Hematopoietic multipotent progenitor cell treated with erythropoietin and hydrocortisone succinate and interleukin-3 and kit ligand, for 17 days (in vitro differentiated cells): ENCODE measurements around the gene GALNT2.
A peak's percentile ranks its signal among the peaks of the same experiment; 100 is the strongest.

ENCODE experiments used
- DNase-seq: peaks from one replicate; pipeline ENCODE4 v3.0.0-alpha.2; 2015; ENCODE audit warnings: low spot score

Gene GALNT2

GRCh38 chr1:230072296-230072695 lies 5.3 kb downstream of the GALNT2 start:
- no peak for DNase-seq

GRCh38 chr1:230072866-230073265 lies 5.8 kb downstream of the GALNT2 start:
- no peak for DNase-seq

- peak; percentile 71 for DNase-seq
Observed at GRCh38 chr1:230073371-230074035, 6.5 kb downstream of the GALNT2 start.

- DNase-seq: no peak
Observed at GRCh38 chr1:230074270-230074669, 7.2 kb downstream of the GALNT2 start.

- DNase-seq: no peak
Observed at GRCh38 chr1:230074762-230075161, 7.7 kb downstream of the GALNT2 start.

GRCh38 chr1:230076121-230076520 lies 9.1 kb downstream of the GALNT2 start:
- DNase-seq: no peak

GRCh38 chr1:230077011-230077410 lies 10.0 kb downstream of the GALNT2 start:
- DNase-seq: no peak

- DNase-seq: no peak
Observed at GRCh38 chr1:230077436-230078213, 10.6 kb downstream of the GALNT2 start.

GRCh38 chr1:230079199-230080024 lies 12.4 kb downstream of the GALNT2 start:
- no peak for DNase-seq

GRCh38 chr1:230080822-230081221 lies 13.8 kb downstream of the GALNT2 start:
- no peak for DNase-seq

GRCh38 chr1:230081751-230082150 lies 14.7 kb downstream of the GALNT2 start:
- DNase-seq: no peak

GRCh38 chr1:230082211-230082610 lies 15.2 kb downstream of the GALNT2 start:
- no peak for DNase-seq

- no peak for DNase-seq
Observed at GRCh38 chr1:230083053-230083452, 16.0 kb downstream of the GALNT2 start.

- no peak for DNase-seq
Observed at GRCh38 chr1:230083746-230084407, 16.8 kb downstream of the GALNT2 start.

GRCh38 chr1:230084408-230085177 lies 17.6 kb downstream of the GALNT2 start:
- no peak for DNase-seq

- DNase-seq: no peak
Observed at GRCh38 chr1:230085178-230085515, 18.1 kb downstream of the GALNT2 start.

GRCh38 chr1:230086151-230086550 lies 19.1 kb downstream of the GALNT2 start:
- no peak for DNase-seq

- no peak for DNase-seq
Observed at GRCh38 chr1:230087028-230087716, 20.1 kb downstream of the GALNT2 start.

GRCh38 chr1:230087717-230088105 lies 20.7 kb downstream of the GALNT2 start:
- DNase-seq: no peak

GRCh38 chr1:230090194-230090711 lies 23.2 kb downstream of the GALNT2 start:
- DNase-seq: no peak
